GM08714 (cell line): ENCODE results near the gene F13A1.
A peak's percentile ranks its signal among the peaks of the same experiment; 100 is the strongest.
"Not testable (repeated sequence)": the region's sequence is repeated elsewhere in the genome, so short reads cannot be mapped to it uniquely, and the experiment has no call there.

Experiments used
- H3K4me3 ChIP-seq: fragments of 200-500 bp; sonication (Bioruptor generic); 2 replicates; pipeline ENCODE4 v1.5.1; 2014; ENCODE audit warnings: mild to moderate bottlenecking, low read length, inconsistent platforms
- ZNF274 ChIP-seq: IDR thresholded peaks from 2 replicates; pipeline ENCODE4 v1.6.1; 2012; ENCODE audit warnings: mild to moderate bottlenecking, low read depth, low read length

The F13A1 gene

GRCh38 chr6:6332811-6333244 lies 12.4 kb upstream of the F13A1 start:
- H3K4me3 ChIP-seq: peak overlapping the region; percentile 1; the same call in 1 of the 2 replicates
- no peak for TF ChIP-seq ZNF274

- H3K4me3 ChIP-seq: peak overlapping the region; percentile 79; the same call in 1 of the 2 replicates
- TF ChIP-seq ZNF274: no peak
These were observed 11.6 kb upstream of the F13A1 start for GRCh38 chr6:6331946-6332601.

GRCh38 chr6:6331393-6331792 lies 10.9 kb upstream of the F13A1 start:
- peak overlapping the region; percentile 19; the same call in 1 of the 2 replicates for H3K4me3 ChIP-seq

GRCh38 chr6:6330407-6330806 lies 9.9 kb upstream of the F13A1 start:
- no peak for TF ChIP-seq ZNF274
- peak overlapping the region; percentile 19; the same call in 1 of the 2 replicates for H3K4me3 ChIP-seq

More at GRCh38 chr6:6331393-6331792, 10.9 kb upstream of the F13A1 start:
- no peak for TF ChIP-seq ZNF274

- no peak overlapping the region for H3K4me3 ChIP-seq
- no peak for TF ChIP-seq ZNF274
These were observed 8.0 kb upstream of the F13A1 start for GRCh38 chr6:6328451-6328850.

GRCh38 chr6:6323352-6323751 lies 2.9 kb upstream of the F13A1 start:
- H3K4me3 ChIP-seq: no peak overlapping the region
- TF ChIP-seq ZNF274: no peak

GRCh38 chr6:6320901-6321300 lies 439 bp upstream of the F13A1 start:
- H3K4me3 ChIP-seq: no peak overlapping the region; the same call in 1 of the 2 replicates
- no peak for TF ChIP-seq ZNF274

- no peak for TF ChIP-seq ZNF274
- peak overlapping the region; percentile 10; the same call in 1 of the 2 replicates for H3K4me3 ChIP-seq
These were observed 2.4 kb downstream of the F13A1 start for GRCh38 chr6:6317825-6318733.

GRCh38 chr6:6317386-6317785 lies 3.1 kb downstream of the F13A1 start:
- no peak overlapping the region; the same call in 1 of the 2 replicates for H3K4me3 ChIP-seq
- TF ChIP-seq ZNF274: no peak

- no peak overlapping the region for H3K4me3 ChIP-seq
- TF ChIP-seq ZNF274: no peak
These were observed 4.8 kb downstream of the F13A1 start for GRCh38 chr6:6315660-6316059.

- H3K4me3 ChIP-seq: no peak overlapping the region
- TF ChIP-seq ZNF274: no peak
These were observed 5.9 kb downstream of the F13A1 start for GRCh38 chr6:6314596-6314995.

GRCh38 chr6:6312901-6313441 lies 7.5 kb downstream of the F13A1 start:
- no peak for TF ChIP-seq ZNF274
- H3K4me3 ChIP-seq: no peak overlapping the region

GRCh38 chr6:6305575-6305974 lies 14.9 kb downstream of the F13A1 start:
- TF ChIP-seq ZNF274: no peak
- no peak overlapping the region for H3K4me3 ChIP-seq

GRCh38 chr6:6300383-6300782 lies 20.1 kb downstream of the F13A1 start:
- not testable (repeated sequence) for H3K4me3 ChIP-seq
